Measurements from ENCODE around the gene UNC5A.

UNC5A gene

DNA sequence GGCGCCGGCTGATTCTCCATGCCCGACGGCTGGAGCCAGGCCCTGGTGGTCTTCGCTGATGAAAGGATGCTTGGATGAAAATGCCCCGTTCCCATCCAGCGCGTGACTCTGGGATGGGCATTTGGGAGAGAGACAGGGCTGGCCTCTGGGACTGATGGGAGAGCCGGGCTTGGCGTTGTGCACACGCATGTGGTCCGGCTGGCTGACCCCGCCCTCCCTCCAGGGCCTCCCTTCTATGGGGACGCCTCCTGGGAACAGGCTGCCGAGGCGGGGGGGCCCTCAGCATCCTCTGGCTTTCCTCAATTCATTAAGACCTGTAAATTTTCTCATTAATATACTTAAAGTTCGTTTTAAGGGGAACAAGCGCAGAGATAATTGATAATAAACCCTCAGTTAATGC is 36.8 kb downstream of the UNC5A start:
- no peak for DNase-seq

DNA sequence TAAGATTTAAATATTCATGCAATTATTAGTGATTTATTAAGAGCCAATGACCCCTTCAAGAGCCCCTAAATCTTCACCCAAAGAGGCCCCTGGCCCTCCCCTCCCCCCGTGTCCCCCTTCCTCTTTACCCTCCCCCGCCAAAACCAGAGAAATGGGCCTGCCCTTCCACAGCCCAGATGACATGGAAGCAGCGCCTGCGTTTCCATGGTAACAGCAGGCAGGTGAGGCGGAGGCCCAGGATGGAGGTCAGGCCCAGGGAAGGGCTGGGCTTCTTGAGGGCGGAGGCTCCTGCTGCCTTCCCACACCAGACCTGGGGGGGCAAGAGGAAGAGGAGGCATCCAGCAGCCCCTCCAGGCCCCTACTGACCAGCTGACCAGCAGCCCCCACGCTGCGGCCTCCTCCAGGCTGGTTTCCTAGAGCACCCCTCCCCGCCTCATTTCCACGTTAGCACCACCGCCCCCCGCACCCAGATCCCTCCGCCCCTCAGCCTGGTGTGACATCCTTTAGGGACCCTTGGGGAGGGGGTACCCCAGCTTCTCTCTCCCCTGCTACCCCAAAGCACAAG is 37.4 kb downstream of the UNC5A start:
- no peak for DNase-seq

GRCh38 chr5:176848651-176849050 is 38.3 kb downstream of the UNC5A start:
- DNase-seq, result no peak

GRCh38 chr5:176849611-176850227 is 39.4 kb downstream of the UNC5A start:
- no peak for DNase-seq

GRCh38 chr5:176850371-176851245 is 40.2 kb downstream of the UNC5A start:
- no peak for DNase-seq

DNA sequence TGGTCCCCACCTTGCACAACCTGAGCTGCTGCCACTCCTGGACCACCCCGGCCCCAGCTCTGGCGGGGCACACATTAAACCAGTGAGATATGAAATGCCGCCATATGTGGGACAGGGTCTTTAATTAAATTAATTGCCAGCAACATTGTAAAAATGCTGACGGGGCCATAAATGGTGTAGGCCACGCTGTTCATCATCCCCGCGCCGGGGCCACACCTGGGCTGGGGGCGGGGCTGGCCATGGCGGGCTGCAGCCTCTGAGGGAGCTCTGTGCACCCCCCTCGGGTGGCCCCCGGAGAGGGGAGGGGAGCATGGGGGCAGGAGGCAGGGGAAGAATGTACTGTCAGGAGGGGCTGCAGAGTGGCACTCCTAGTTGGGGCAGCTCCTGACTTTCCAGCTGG is 41.0 kb downstream of the UNC5A start:
- DNase-seq, result no peak

- DNase-seq, result no peak
These were observed 41.7 kb downstream of the UNC5A start for GRCh38 chr5:176851871-176852658.

DNA sequence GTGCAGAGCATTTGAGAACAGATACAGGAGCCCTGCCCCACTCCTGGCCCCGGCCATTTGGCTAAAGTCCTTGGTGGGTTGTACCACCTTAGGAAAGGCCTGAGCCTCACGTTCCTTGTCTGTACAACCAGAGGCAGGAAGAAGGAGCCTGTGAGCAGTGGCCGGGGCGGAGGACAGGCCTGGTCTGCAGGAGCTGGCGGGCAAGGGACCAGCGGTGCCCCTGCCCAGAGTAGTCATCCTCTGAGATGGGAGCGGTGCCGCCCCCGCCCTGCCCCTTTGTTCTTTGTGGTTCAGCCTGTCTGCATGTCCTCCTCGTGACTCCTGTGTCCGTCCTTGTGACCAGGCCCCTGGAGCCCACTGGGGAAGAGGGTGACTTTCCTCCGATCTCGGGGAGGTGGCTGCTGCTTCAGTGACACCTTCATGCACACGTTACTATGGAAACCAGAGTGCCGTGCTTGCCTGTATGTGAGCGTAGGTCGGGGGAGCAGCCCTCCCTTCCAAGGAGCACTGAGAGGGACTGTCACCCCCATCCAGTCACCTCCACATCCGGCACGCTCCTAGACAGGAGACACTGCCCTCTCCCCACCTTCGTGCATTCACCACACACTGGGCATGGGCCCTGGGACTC is 42.9 kb downstream of the UNC5A start:
- no peak for DNase-seq

DNA sequence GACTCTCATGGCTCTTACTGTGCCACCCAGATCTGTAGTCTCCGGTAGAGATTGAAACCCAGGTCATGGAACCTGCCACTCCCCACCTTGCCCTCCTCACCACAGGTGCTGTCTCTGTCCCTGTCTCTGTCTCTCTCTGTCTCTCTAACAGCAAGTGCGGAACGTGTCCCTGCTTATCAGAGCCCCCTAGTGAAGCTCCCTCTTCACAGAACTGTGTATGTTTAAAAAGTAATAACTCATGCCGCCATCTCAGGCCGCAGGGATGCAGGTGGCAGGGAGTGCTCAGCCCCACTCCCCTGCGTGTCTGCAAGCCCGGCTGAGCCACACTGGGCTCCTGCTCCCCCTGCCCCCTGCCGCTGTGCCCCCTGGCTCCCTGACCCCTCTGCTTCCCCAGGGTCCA is 43.8 kb downstream of the UNC5A start:
- DNase-seq, result no peak

DNA sequence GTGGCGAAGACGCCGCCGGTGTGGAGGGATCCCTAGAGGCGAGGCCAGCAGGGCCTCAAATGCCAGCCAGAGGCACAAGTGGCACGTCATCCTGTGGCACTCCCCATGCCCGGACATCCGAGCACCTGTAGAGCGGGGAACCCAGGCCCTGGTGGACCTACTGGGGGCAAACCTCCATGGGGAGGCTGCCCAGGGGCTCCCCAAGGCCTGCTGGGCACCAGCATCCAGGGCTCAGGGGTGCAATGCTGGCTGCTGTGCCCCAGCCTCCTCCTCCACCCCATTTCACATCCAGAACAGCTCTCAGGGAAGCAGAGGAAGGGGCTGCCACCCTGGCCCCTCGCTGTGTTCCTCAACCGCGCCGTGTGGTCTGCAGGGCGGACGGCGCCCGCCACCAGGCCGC is 45.2 kb downstream of the UNC5A start:
- DNase-seq, result no peak

GRCh38 chr5:176856746-176857145 is 46.4 kb downstream of the UNC5A start:
- DNase-seq, result no peak

DNA sequence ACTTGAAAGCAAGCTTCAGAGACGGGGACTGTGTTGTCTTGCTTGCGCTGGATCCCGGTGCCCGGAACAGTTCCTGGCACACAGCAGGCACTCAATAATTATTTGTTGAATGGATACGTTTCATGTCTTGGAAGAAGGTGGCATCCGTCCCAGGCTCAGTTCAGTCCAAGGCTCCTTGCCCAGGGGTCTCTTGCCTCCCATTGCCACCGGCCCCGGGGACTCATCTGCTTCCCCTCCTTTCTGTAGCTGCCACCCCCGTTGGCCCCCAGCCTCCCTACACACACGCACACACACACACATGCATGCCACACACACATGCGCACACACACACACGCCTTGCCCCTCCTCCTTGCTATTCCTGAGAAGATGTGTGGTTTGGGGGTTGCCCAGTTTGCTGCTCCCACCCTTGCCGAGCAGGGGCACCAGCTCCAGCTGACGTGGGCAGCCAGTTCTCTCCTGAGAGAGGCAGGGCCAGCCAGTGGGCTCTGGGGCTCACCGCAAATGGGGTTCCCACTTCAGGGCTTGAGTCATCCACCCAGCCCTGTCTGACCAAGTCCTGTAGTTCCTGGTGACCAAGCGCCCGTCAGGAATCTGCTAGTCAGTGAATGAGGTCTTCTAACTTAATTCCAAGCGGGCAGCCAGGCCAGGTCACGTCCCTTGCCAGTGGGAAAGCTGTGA is 47.0 kb downstream of the UNC5A start:
- no peak for DNase-seq

- no peak for DNase-seq
These were observed 47.5 kb downstream of the UNC5A start for GRCh38 chr5:176857894-176858273.

- no peak for DNase-seq
These were observed 49.6 kb downstream of the UNC5A start for GRCh38 chr5:176859916-176860315.

DNA sequence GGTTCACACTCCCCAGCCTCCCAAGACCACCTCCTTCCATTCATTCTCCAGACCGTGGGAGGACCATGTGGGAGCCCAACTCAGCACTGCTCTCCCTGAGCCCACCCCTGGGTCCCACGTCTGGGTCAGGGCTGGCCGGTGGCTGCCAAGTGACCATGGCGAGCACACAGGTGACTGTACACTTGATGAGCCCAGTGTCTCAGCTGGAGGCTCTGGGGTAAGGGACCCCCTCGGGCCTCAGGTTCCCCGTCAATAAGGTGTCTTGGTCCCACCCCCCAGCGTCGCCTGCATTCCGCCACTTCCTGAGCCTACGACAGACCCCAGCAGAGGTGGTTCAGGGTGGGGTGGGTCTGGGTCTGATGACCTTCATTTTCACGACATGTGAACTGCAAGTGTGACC is 50.0 kb downstream of the UNC5A start:
- DNase-seq, result no peak

GRCh38 chr5:176861276-176861675 is 50.9 kb downstream of the UNC5A start:
- no peak for DNase-seq

DNA sequence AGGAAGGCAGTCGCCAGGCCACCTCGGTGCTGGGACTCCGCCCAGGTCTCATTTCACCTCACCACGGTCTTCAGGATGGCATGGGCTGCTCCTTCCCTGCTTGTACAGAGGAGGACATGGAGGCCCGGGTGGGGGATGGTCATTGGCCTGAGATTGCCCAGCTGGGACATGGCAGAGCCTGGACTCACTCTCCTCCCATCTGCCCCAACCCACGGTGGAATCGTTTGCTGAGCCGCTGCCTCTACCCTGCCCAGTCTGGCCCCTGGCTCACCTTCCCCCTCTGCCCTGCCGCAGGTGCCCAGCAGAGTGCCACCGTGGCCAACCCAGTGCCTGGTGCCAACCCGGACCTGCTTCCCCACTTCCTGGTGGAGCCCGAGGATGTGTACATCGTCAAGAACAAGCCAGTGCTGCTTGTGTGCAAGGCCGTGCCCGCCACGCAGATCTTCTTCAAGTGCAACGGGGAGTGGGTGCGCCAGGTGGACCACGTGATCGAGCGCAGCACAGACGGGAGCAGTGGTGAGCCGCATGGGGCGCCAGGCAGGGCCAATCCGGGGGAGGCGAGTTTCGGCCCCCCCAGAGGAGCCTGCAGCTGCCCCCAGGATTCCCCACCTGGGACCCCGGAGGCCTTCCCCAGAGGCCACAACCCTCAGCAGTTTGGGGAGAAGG is 52.1 kb downstream of the UNC5A start:
- no peak for DNase-seq

GRCh38 chr5:176863041-176863764 is 52.8 kb downstream of the UNC5A start:
- no peak for DNase-seq

- no peak for DNase-seq
These were observed 53.4 kb downstream of the UNC5A start for GRCh38 chr5:176863765-176864098.

DNA sequence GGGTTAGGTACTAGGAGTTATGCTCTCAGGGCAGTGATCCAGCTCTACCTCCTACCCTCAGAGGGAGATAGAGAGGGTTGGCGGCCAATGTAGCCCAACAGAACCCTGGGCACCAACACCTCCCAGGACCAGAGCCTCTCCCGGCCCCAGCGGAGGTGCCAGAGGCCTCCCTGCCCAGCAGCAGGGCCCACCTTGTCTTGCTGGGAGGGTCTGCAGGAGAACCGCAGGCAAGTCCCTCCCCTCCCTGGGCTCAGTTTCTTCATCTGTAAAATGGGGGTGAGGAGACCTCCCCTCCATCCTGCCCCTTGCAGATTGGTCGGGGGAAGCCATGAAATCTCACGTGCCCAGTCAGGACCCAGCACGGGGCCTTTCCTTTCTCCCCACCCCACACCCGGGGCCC is 54.4 kb downstream of the UNC5A start:
- DNase-seq, result no peak

GRCh38 chr5:176865964-176866363 is 55.6 kb downstream of the UNC5A start:
- DNase-seq, result no peak
